Measurements from ENCODE around the gene MTHFD1L.

- TF ChIP-seq CTCF (IDR thresholded peaks at IDR 0.05; ENCODE audit: control extremely low read depth in 1 of 3, insufficient read depth in 1 of 3, low read depth in 1 of 3, low read length in 3 of 3) (no peak), YY1 (IDR thresholded peaks at IDR 0.05; ENCODE audit: low read depth, low read length) (no peak), CEBPB (IDR thresholded peaks at IDR 0.05; ENCODE audit: low read depth, low read length) (no peak), SP4 (IDR thresholded peaks at IDR 0.05; ENCODE audit: low read length) (no peak), TAF1 (IDR thresholded peaks at IDR 0.05; ENCODE audit: low read depth, low read length) (no peak), SUZ12 (IDR thresholded peaks at IDR 0.05; ENCODE audit: low read length) (no peak), MAX (IDR thresholded peaks at IDR 0.05) (no peak), ATF2 (IDR thresholded peaks at IDR 0.05; ENCODE audit: low read length) (no peak)
These were observed 71.8 kb downstream of the MTHFD1L start for GRCh38 chr6:150937132-150937906.

Data from H1 (cell line).